WTC11 (cell line): ENCODE results near the gene GEMIN5.

Experiments
- AR ChIP-seq: fragments of 250-450 bp; sonication (Bioruptor Pico); IDR thresholded peaks from 2 replicates; pipeline ENCODE4 v1.9.0; 2021; ENCODE audit warnings: mild to moderate bottlenecking
- ATF3 ChIP-seq: sonication (generic); formaldehyde crosslinking; conservative IDR thresholded peaks from 2 replicates; pipeline ENCODE4 v1.8.1; 2022; ENCODE audit warnings: mild to moderate bottlenecking, missing genetic modification reagents
- CBFB ChIP-seq: sonication (generic); formaldehyde crosslinking; IDR thresholded peaks from 2 replicates; pipeline ENCODE4 v1.8.1; 2022; ENCODE audit warnings: mild to moderate bottlenecking, low read depth, missing genetic modification reagents
- CTCF ChIP-seq: fragments of 200-600 bp; IDR thresholded peaks from 2 replicates; pipeline ENCODE4 v1.8.0; 2022; ENCODE audit warnings: antibody characterized with exemption
- ETV6 ChIP-seq: sonication (generic); formaldehyde crosslinking; IDR thresholded peaks from 2 replicates; pipeline ENCODE4 v1.8.1; 2022; ENCODE audit warnings: mild to moderate bottlenecking, missing genetic modification reagents
- GTF2I ChIP-seq: fragments of 250-450 bp; sonication (Bioruptor Pico); conservative IDR thresholded peaks from 2 replicates; pipeline ENCODE4 v1.4.0; 2021; ENCODE audit warnings: mild to moderate bottlenecking
- JUN ChIP-seq: sonication (generic); formaldehyde crosslinking; IDR thresholded peaks from 2 replicates; pipeline ENCODE4 v1.8.0; 2023; ENCODE audit warnings: mild to moderate bottlenecking, missing genetic modification reagents
- MAX ChIP-seq: sonication (generic); formaldehyde crosslinking; IDR thresholded peaks from 2 replicates; pipeline ENCODE4 v1.8.0; 2022; ENCODE audit warnings: mild to moderate bottlenecking, missing genetic modification reagents
- NR2C2 ChIP-seq: sonication (generic); formaldehyde crosslinking; IDR thresholded peaks from 2 replicates; pipeline ENCODE4 v1.8.0; 2022; ENCODE audit warnings: mild to moderate bottlenecking, missing genetic modification reagents
- ZNF512 ChIP-seq: sonication (generic); formaldehyde crosslinking; IDR thresholded peaks from 2 replicates; pipeline ENCODE4 v1.8.1; 2022; ENCODE audit warnings: missing genetic modification reagents, borderline replicate concordance

- TF ChIP-seq CTCF: peak; percentile 34; the same call in 1 of the 2 replicates
- no peak for TF ChIP-seq NR2C2 (CRISPR knock-in tag)
- no peak for TF ChIP-seq MAX (CRISPR knock-in tag)
- no peak for TF ChIP-seq ZNF512 (CRISPR knock-in tag)
- no peak for TF ChIP-seq JUN
- no peak for TF ChIP-seq ATF3
- TF ChIP-seq AR: no peak
- no peak for TF ChIP-seq ETV6
- TF ChIP-seq GTF2I (CRISPR knock-in tag): no peak
- no peak for TF ChIP-seq CBFB (CRISPR knock-in tag)
Observed at GRCh38 chr5:154972476-154973080, 34.6 kb upstream of the GEMIN5 start.
